HG03457 (cell line): ENCODE measurements around the gene RCC1.
A peak's percentile ranks its signal among the peaks of the same experiment; 100 is the strongest.
"Not testable (repeated sequence)": the region's sequence is repeated elsewhere in the genome, so short reads cannot be mapped to it uniquely, and the experiment has no call there.

ENCODE experiments used
- ATAC-seq: cut with Tn5 transposase; IDR thresholded peaks from one replicate; pipeline ENCODE4 v1.9.1; 2021; ENCODE audit warnings: moderate number of reproducible peaks; ENCODE audit not compliant: unreplicated experiment

Gene RCC1

GRCh38 chr1:28541414-28542015 is 35.7 kb downstream of the RCC1 start:
- not testable (repeated sequence) for ATAC-seq

- no peak for ATAC-seq
Measured at GRCh38 chr1:28545246-28545628, 39.4 kb downstream of the RCC1 start.

GRCh38 chr1:28548318-28548717 is 42.5 kb downstream of the RCC1 start:
- no peak for ATAC-seq

- no peak for ATAC-seq
Measured at GRCh38 chr1:28551381-28551780, 45.5 kb downstream of the RCC1 start.

GRCh38 chr1:28552758-28553663 is 47.2 kb downstream of the RCC1 start, which contains the start of gene TRNAU1AP:
TRNAU1AP (plus strand) TSS chr1:28553085; CDS start chr1:28553111, 26 bp downstream.
- peak; percentile 68 for ATAC-seq

GRCh38 chr1:28560886-28561285 is 55.0 kb downstream of the RCC1 start:
- no peak for ATAC-seq

GRCh38 chr1:28564310-28564709 is 58.5 kb downstream of the RCC1 start:
- no peak for ATAC-seq

- ATAC-seq: no peak
Measured at GRCh38 chr1:28565040-28565439, 59.2 kb downstream of the RCC1 start.

GRCh38 chr1:28565726-28566125 is 59.9 kb downstream of the RCC1 start:
- ATAC-seq: no peak

GRCh38 chr1:28566931-28567330 is 61.1 kb downstream of the RCC1 start:
- no peak for ATAC-seq

- no peak for ATAC-seq
Measured at GRCh38 chr1:28571911-28572310, 66.1 kb downstream of the RCC1 start.

GRCh38 chr1:28572891-28573290 is 67.0 kb downstream of the RCC1 start:
- not testable (repeated sequence) for ATAC-seq

- ATAC-seq: no peak
Measured at GRCh38 chr1:28573564-28573963, 67.7 kb downstream of the RCC1 start.

- ATAC-seq: no peak
Measured at GRCh38 chr1:28577052-28577678, 71.3 kb downstream of the RCC1 start.

- no peak for ATAC-seq
Measured at GRCh38 chr1:28577738-28578536, 72.1 kb downstream of the RCC1 start.

- ATAC-seq: no peak
Measured at GRCh38 chr1:28578696-28579218, 72.9 kb downstream of the RCC1 start.

- ATAC-seq: no peak
Measured at GRCh38 chr1:28579401-28579800, 73.6 kb downstream of the RCC1 start.

GRCh38 chr1:28580722-28581530 is 75.1 kb downstream of the RCC1 start:
- ATAC-seq: peak; percentile 13

- peak; percentile 70 for ATAC-seq
Measured at GRCh38 chr1:28581531-28582247, 75.8 kb downstream of the RCC1 start.
